Fibroblast of mammary gland (primary cell): ENCODE results near the gene TBC1D24.

Source experiments
- DNase-seq: peaks from one replicate; pipeline ENCODE4 v3.0.0-alpha.2; 2010; ENCODE audit warnings: low read depth
- H3K4me3 ChIP-seq: 2 replicates; pipeline ENCODE4 v1.5.1; 2011; ENCODE audit warnings: low read depth, mild to moderate bottlenecking, low read length, moderate library complexity; ENCODE audit not compliant: control insufficient read depth
- TF ChIP-seq, protein P1 (sequence below): conservative IDR thresholded peaks from 2 replicates; pipeline ENCODE4 v1.5.1; 2011; ENCODE audit warnings: low read depth, low read length, inconsistent platforms; ENCODE audit not compliant: control insufficient read depth, insufficient read depth

The TBC1D24 gene

DNA sequence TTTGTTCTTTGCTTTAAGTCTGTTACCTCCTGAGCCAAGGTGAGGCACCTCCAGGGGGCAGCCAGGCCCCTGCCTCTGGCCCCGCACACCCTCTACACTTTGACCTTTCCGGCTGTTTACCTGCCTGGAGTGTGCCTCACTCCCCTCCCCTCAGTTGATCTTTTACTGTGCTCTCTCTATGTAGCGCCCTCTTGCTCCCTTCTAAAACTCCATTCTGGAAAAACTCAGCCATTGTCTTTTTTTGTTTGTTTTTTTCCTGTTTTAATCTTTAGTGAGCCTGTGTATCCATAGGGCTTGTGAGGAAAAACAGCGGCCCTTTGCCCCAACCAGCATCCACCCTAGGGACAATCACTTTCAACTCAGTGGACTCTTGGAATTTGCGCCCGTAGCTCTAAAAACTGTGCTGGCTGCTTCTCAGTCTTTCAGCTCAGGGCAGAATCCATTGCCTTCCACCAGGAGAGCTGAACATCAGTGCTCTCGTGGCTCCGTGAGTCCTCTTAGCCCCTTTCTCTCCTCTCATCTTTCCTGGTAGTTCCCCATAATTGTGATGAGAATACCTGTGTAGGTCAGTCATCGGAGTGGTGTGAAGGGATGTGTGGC lies 49.5 kb downstream of the TBC1D24 start:
- DNase-seq = no peak
- TF ChIP-seq, protein P1, sequence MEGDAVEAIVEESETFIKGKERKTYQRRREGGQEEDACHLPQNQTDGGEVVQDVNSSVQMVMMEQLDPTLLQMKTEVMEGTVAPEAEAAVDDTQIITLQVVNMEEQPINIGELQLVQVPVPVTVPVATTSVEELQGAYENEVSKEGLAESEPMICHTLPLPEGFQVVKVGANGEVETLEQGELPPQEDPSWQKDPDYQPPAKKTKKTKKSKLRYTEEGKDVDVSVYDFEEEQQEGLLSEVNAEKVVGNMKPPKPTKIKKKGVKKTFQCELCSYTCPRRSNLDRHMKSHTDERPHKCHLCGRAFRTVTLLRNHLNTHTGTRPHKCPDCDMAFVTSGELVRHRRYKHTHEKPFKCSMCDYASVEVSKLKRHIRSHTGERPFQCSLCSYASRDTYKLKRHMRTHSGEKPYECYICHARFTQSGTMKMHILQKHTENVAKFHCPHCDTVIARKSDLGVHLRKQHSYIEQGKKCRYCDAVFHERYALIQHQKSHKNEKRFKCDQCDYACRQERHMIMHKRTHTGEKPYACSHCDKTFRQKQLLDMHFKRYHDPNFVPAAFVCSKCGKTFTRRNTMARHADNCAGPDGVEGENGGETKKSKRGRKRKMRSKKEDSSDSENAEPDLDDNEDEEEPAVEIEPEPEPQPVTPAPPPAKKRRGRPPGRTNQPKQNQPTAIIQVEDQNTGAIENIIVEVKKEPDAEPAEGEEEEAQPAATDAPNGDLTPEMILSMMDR = no peak
- no peak overlapping the region for H3K4me3 ChIP-seq

- TF ChIP-seq, protein P1 = no peak
- DNase-seq = no peak
- no peak overlapping the region for H3K4me3 ChIP-seq
These were observed 51.2 kb downstream of the TBC1D24 start for GRCh38 chr16:2526135-2526534.

GRCh38 chr16:2527071-2527783 lies 52.3 kb downstream of the TBC1D24 start:
- TF ChIP-seq, protein P1 = no peak
- H3K4me3 ChIP-seq = no peak overlapping the region
- no peak for DNase-seq

DNA sequence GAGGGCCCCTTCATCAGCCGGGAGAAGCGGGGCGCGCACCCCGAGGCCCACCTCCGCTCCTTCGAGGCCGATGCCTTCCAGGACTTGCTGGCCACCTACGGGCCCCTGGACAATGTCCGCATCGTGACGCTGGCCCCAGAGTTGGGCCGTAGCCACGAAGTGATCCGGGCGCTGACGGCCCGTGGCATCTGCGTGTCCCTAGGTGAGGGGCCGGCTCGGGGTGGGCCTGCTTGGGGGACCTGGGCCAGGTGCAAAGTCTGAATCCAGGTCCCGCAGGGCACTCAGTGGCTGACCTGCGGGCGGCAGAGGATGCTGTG lies 52.8 kb downstream of the TBC1D24 start:
- DNase-seq = no peak
- H3K4me3 ChIP-seq = no peak overlapping the region
- TF ChIP-seq, protein P1 = no peak

GRCh38 chr16:2528161-2529060 lies 53.5 kb downstream of the TBC1D24 start:
- no peak for DNase-seq
- no peak overlapping the region for H3K4me3 ChIP-seq
- TF ChIP-seq, protein P1 = no peak

GRCh38 chr16:2529061-2529931 lies 54.4 kb downstream of the TBC1D24 start:
- H3K4me3 ChIP-seq = no peak overlapping the region
- DNase-seq = no peak
- TF ChIP-seq, protein P1 = no peak
